Fibroblast of skin of abdomen (primary cell): ENCODE results near the gene DOCK3.
"Not testable (repeated sequence)": the region's sequence is repeated elsewhere in the genome, so short reads cannot be mapped to it uniquely, and the experiment has no call there.

Experiments used
- DNase-seq: peaks from one replicate; pipeline ENCODE4 v3.0.0-alpha.2; 2013

The DOCK3 gene

DNA sequence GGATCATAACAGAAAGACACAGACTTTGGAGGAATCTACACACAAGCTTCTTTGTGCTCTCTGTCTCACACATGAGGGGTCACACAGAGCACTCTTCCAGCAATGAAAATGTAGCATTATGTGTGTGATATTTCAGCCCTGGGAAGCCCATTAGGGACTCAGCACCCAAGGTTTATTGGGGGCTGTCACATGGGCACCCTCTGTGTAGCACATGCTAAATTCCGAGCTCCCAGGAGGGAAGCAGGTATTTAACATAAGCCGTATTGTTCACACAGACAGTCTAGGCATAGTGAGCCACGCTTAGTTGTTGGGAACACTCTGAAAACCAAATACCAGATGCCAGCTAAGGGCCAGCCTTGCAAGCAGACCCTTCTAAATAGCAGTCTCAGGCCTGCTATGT is 448.8 kb downstream of the DOCK3 start:
- no peak for DNase-seq

DNA sequence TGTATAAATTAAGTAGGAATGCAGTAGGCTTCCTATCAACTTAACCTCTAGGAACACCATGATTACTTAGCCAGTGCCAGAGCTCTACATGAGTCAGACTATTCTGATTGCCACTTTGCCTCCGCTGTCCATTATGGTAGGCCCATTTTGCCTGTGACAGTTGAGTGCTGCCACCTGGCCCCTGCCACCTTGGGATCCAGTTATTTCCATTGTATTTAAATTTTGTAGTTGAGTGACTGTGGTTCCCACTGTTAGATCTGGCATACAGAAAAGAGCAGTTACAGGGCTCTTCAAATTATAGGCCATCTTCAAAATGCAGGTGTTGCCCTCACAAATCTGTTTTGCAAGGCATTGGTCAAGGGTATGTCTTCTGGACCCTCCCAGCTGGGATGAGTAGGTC is 456.9 kb downstream of the DOCK3 start:
- not testable (repeated sequence) for DNase-seq

DNA sequence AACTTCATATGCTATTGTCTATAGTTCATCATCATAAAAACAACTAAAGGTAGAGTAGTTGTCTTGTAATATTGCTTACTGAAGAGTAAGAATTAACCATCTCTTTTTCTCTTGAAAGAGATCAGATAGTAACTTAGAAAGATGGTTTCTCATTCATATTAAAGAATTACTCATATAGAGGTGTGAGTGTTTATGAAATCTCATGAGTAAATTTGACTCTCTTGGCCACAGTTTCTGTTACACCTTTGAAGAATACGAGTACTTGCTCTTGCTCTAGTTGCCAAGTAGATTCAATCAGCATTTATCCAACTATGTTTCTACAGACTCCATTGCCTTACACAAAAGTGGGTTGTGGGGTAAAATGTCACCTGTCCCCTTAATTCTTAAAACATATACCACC is 463.0 kb downstream of the DOCK3 start:
- no peak for DNase-seq

DNA sequence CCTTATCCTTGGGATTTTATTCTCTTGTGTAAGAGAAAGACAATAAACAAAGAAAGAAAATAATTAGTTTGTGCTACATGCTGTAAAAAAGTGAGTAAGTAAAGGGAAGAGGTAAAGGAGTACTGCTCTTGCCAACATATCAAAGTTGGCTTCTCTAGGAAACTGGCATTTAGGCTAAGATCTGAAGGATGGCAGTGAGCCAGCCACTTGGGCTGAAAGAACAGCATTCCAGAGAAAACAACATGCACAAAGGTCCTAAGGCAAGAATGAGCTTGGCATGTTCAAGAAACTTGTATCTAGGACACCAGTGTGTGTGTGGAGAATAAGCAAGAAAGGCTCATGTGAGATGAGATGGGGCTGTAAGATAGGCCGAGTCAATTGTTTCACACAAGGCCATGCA is 464.9 kb downstream of the DOCK3 start:
- DNase-seq: no peak

DNA sequence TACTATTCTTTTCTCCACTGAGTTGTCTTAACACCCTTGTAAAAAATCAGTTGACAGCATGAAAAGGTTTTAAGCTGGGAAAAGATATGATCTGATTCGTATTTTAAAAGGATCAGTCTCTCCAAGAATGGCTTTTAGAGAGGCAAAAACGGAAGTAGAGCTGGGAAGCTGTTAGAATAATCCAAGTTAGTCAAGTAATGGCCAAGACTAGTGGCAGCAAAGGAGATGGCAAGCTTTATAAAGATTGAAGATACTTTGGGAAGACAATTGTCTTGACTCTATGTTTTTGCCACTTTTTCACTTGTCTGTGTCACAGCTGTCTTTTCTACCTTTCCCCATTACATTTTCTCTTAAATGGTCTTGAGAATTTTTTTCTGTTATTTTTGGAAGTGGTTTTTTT is 466.8 kb downstream of the DOCK3 start:
- DNase-seq: no peak

DNA sequence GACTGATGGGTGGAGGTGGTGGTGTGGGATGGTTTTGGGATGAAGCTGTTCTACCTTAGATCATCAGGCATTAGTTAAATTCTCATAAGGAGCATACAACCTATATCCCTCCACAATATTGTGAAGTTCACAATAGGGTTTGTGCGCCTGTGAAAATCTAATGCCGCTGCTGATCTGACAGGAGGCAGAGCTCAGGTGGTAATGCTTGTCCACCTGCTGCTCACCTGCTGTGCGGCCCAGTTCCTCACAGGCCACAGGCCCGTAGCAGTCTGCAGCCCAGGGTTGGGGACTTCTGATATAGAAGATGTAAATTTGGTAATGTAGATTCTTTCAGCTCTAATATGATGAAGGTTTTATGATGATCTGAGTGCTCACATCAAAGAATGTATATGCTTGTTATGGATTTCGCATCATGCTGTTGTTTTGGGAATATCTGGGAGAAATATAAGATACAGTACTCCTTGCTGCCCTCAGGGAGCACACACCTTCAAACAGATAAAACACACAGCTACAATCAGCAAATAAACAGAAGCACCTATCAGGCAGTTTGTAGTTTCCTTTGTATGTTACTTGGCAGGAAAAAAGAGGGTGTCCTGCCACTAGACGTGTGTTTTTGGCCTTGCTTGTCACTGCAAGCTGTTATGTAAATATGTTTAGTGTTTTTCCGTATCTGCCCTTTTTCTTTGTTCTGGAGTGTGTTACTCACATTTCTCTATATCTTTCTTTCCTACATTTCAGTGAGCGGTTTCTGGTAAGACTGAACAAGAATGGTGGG is 471.3 kb downstream of the DOCK3 start:
- no peak for DNase-seq

DNA sequence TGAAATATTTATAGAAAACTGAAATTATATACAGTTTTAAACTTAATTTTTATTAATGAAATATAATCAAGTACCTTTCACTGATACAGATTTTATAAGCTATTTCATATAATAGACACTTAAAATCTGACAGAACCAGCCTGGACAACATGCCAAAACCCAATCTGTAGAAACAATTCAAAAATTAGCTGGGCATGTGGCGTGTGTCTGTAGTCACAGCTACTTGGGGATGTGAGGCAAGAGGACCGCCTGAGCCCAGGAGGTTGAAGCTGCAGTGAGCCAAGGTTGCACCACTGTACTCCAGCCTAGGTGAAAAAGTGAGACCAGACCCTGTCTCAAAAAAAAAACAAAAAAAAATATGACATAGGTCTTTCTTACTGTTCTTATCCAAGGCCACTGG is 472.1 kb downstream of the DOCK3 start:
- no peak for DNase-seq

DNA sequence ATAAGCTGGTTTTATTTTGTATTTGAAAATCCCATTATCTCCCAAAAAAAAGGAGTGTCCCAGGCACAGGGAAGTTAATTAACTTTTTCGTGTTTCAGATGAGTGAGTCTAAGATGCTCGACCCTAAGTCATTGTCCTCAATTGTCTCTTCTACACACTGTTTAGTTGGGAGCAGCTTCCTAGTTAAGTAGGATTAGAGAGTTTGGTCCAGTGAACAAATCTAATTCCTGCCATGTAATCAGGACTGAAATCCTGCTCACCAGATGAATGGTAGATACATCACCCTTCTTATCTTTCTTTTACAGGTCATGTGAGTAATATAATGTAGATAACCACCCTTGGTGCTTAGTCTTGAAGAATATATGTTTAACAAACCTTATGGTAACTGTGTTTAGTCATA is 481.4 kb downstream of the DOCK3 start:
- no peak for DNase-seq

DNA sequence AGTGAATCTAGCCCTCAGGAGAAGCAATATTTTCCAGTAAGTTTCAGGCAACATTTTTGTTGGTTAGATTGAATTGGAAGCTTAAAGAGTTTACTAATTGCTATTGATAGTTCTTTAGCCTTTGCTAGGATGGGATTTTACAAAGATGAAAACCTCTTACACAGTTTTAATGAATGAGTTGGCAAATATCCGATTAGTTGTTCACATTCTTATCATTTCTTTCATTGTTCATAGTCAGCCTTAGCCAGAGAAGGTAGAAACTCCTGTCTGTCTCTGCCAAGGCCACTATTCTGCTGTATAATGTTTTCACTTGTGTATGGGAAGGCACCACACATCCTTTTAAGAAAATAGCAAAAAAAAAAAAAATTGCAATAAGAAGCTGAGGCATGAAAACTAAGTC is 488.3 kb downstream of the DOCK3 start:
- DNase-seq: no peak

DNA sequence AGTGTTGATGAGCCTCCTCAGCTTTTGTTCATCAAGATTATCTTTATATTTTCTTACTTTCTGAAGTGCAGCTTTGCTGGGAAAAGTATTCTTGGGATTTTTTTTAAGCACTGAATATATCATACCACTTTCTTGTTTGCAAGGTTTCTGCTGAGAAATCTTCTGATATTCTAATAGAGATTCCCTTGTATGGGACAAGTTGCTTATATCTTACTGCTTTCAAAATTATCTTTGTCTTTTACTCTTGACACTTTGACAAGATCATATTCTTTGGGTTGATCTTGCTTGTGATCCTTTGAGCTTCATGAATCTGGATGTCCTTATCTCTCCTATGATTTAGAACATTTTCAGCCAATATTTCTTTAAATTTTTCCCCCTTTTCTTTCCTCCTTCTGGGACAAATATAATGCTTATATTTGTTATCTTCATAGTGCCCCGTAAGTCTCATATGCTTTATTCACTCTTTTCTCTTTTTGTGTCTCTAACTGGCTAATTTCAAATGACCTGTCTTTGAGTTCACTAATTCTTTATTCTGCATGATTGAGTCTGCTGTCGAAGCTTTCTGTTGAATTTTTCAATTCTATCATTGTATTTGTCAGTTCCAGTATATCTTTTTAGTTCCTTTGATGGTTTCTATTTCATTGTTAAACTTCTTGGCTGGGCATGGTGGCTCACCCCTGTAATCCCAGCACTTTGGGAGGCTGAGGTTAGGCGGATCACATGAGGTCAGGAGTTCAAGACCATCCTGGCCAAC is 499.0 kb downstream of the DOCK3 start:
- DNase-seq: no peak

DNA sequence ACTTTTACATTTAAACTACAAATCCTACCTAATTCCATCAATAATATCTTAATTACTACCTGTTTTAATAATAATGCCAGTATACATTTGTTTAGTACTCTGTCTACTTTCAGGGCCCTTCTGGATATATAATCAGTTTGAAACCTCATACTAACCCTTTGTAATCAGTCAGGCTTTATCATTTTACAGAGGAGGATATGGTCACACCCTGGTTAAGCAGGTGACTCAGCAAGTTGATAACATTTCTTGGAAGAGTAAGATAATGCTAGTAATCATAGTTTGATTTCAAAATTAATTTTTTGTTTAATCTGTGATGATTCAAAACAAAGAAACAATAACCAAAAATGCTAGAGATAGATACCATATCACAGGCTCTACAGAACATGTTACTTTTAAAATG is 502.2 kb downstream of the DOCK3 start:
- DNase-seq: no peak

DNA sequence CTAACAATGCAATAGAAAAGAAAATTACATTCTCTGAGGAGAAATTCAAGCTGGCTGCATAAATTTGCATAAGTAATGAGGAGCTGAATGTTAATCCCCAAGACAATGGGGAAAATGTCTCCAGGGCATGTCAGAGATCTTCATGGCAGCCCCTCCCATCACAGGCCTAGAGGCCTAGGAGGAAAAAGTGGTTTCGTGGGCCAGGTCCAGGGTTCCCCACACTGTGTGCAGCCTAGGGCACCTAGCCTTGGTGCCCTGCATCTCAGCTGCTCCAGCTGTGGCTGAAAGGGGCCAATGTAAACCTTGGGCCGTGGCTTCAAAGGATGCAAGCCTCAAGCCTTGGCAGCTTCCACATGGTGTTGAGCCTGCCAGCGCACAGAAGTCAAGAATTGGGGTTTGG is 511.7 kb downstream of the DOCK3 start:
- DNase-seq: not testable (repeated sequence)

DNA sequence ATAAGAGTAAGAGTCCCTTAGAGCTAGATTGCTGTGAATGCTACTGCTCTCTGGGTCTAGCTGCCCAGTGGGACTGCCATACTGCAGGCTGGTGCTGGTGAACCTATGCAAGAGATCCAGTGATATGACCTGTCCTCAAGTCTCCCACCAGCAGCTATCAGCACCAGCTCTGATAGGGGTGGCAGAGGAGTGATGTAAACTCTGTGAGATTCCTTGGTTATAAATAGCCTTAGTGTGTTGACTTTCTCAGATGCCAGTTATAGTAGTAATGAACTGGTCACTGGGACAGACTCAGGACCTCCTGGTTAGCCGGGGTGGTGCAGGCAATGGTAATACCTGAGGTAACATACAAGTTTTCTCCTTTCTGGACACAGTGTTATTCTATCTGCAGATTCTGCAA is 515.5 kb downstream of the DOCK3 start:
- no peak for DNase-seq

DNA sequence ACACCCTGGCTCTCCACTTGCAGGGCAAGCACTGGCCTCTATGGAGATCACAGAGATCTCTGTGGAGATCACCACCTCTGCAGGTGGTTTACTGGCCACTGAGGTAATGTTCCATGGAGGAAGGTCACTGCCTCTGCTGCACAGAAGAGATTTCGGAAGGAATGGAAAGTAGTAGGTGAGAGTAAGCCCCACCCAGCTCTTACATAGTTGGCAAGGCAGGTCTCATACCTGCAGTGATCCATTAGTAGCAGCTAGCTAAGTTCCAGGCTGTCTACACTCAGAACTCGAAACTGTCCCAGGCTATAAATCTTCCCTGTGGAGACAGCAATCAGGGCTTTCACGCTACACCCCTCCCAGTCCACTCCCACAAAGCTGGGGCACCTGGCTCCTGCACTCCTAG is 516.1 kb downstream of the DOCK3 start:
- DNase-seq: no peak

DNA sequence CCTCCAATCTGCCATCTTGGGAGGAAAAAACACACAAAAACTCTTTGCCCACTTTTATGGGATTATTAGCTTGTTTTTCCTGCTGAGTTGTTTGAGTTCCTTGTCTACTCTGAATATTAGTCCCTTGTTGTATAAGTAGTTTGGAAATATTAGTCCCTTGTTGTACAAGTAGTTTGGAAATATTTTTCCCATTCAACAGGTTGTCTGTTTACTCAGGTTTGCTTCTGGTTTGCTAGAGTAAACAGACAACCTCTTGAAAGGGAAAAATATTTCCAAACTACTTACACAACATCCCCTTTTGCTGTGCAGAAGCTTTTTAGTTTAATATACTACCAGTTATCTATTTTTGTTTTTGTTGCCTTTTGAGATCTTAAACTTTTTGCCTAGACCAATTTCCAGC is 517.0 kb downstream of the DOCK3 start:
- DNase-seq: no peak

DNA sequence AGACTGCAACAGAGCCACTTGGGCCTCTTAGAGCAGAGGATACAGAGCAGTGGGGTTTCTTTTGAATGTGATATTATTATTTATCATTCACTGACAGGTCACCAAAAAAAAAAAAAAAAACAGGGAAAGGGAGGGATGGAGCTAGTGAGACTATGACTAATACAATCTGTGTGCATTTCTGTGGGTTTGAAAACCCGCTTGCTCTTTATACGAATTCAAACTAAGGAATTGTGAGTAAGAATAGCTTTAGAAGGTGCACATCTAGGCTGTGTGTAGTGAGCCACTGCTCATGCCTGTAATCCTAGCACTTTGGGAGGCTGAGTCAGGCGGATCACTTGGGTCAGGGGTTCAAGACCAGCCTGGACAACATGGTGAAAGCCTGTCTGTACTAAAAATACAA is 523.8 kb downstream of the DOCK3 start:
- no peak for DNase-seq

DNA sequence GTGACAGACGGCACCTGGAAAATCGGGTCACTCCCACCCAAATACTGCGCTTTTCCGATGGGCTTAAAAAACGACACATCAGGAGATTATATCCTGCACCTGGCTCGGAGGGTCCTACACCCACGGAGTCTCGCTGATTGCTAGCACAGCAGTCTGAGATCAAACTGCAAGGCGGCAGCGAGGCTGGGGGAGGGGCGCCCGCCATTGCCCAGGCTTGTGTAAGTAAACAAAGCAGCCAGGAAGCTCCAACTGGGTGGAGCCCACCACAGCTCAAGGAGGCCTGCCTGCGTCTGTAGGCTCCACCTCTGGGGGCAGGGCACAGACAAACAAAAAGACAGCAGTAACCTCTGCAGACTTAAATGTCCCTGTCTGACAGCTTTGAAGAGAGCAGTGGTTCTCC is 524.6 kb downstream of the DOCK3 start:
- DNase-seq: not testable (repeated sequence)

DNA sequence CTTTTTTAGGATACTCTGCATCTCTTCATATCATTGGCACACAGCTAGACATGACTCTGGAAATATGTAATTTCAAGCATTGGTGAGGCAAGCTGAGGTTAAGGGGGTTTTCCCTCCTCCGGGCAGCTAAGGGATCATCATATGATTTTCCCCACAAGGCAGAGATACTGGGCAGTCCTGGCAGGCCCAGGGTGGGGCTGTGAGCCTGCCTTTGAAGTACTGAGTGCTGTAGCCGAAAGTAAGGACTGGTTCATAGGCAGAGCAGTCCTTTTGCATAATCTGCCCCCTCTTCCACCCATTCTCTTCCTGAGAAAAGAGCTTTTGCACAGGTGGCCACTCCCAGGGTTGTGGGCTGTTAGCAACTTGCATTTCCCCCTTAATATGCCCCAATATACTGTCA is 541.6 kb downstream of the DOCK3 start:
- DNase-seq: no peak

DNA sequence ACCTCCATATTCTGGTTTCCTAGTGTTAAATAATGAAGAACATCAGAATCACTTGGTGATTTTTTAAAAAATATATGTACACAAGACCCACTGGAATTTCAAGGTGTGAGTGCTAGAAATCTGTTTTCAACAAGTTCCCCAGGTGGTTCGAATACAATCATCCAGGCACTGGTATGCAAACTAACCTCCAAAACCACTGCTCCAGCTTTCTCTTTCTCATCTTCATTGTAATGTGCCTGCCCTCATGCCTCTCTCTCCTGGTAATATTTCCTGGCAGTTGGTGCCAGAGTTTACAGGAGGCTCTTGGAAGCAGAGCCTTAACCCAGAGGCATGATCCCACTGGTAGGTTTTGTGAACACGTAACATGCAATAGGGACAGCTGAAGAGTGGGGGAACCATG is 547.2 kb downstream of the DOCK3 start:
- DNase-seq: no peak

DNA sequence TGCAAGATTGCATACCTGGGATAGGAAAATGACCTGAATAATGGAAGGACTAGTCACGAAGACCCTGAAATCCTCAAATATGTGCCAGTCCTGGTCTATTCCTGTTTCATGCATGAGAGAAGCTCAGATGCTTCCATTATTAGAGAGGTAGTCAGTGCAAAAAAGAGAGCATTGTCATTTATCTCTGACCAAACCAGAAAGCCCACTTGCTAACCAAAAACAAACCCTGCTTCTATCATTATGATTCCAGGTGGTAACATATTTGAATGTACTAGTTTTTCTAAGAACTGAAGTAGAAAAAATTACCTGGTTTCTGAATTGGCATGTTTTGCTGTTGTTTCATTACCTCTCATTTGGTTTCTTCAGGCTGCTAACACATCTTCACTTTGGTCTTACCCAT is 549.6 kb downstream of the DOCK3 start:
- no peak for DNase-seq

DNA sequence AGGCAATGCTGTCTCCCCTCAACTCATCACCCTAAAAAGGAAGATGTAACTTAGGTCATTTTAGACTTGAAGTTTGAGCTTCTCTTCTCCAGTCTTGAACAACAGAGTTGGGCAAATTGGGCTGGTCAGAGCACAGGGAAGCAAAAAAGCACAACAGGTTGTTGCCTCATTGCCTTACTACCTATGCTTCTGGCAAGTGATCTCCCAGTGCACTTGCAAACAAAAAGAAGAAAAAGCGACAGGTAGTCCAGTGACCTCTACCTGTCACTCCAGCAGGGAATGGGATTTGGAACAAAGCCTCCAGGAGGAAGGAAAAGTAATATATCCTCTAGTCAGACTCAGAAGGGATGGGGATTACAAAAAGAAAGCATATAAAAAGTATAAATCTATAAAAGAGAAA is 550.1 kb downstream of the DOCK3 start:
- DNase-seq: no peak

DNA sequence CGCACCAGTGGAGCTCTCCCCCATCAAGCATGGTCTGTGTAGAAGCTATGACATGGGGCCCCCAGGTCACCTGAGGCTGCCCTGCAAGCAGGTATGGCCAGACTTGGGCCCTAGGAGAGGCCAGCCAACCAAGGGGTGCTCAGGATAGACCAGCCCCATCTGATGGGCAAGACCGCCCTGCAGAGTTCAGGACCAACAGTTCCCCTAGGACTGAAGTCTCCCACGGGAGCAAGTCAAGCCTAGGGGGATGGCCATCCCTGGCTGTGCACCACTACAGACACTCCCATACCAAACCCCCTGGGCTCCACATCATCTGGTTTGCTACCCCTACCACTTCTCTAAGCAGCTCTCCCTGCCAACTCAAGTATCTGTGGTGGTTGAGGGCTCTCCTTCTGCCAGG is 568.2 kb downstream of the DOCK3 start:
- no peak for DNase-seq

DNA sequence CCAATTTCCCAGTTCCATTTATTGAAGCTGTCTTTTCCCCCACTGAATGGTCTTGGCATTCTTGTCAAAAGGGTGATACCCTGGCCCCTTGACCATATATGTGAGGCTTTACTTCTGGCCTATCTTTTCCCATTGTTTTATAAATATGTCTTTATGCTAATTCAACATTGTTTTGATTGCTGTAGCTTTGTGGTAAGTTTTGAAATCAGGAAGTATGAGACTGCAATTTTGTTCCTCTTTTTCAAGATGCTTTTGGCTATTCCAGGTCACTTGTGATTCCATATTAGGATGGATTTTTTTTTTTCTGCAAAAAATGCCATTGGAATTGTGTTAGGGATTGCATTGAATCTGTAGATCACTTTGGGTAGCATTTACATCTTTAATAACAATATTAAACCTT is 569.2 kb downstream of the DOCK3 start:
- no peak for DNase-seq

DNA sequence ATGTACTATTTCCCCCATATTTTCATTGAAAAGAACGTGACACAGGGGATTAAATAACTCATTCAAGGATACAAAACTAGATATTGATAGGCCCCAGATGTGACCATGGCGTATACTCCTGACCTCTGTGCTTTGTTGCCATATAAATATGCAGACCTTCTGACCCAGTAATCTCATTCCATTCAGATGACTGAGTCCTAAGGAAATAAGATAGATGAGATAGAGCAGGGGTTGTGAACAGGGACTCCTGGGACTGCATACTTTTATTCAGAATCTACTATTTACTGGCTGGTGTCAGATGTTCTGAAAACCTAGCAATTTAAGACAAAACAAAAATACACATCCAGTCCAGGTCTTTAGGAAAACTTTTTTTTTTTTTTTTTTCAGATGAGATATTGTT is 571.1 kb downstream of the DOCK3 start:
- DNase-seq: no peak

DNA sequence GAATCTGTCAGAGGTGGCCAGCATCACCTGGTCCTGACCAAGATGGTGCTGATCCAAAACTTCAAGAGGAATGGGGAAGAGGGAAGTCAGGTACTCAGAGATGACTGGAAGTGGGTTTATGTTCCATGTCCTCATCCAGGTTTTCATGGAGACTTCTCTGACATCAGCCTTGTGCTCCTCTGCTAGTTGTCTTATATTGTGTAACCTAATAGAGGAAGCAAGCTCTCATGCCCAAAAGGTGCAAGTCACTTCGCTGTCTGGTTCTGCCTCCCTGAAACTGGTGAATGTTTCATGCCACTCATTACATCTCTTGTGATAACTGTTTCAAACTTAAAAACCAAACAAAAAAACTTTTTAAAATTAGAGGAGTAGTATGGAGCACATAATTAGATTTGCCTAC is 583.1 kb downstream of the DOCK3 start:
- no peak for DNase-seq
